GM12864 (cell line): ENCODE measurements around the gene TUBB2A.
"Not testable (repeated sequence)": the region's sequence is repeated elsewhere in the genome, so short reads cannot be mapped to it uniquely, and the experiment has no call there.

ENCODE experiments used
- DNase-seq: peaks from one replicate; pipeline ENCODE4 v3.0.0-alpha.2; 2011; ENCODE audit warnings: low read depth
- H3K4me3 ChIP-seq: 2 replicates; pipeline ENCODE4 v1.5.1; 2011; ENCODE audit warnings: mild to moderate bottlenecking, low read depth, low read length, control low read depth
- TF ChIP-seq, protein P1 (sequence below): IDR thresholded peaks from 2 replicates; pipeline ENCODE4 v1.5.1; 2011; ENCODE audit warnings: low read depth, mild to moderate bottlenecking, moderate library complexity, low read length, control low read depth, inconsistent platforms; ENCODE audit errors: missing control alignments

The TUBB2A gene

DNA sequence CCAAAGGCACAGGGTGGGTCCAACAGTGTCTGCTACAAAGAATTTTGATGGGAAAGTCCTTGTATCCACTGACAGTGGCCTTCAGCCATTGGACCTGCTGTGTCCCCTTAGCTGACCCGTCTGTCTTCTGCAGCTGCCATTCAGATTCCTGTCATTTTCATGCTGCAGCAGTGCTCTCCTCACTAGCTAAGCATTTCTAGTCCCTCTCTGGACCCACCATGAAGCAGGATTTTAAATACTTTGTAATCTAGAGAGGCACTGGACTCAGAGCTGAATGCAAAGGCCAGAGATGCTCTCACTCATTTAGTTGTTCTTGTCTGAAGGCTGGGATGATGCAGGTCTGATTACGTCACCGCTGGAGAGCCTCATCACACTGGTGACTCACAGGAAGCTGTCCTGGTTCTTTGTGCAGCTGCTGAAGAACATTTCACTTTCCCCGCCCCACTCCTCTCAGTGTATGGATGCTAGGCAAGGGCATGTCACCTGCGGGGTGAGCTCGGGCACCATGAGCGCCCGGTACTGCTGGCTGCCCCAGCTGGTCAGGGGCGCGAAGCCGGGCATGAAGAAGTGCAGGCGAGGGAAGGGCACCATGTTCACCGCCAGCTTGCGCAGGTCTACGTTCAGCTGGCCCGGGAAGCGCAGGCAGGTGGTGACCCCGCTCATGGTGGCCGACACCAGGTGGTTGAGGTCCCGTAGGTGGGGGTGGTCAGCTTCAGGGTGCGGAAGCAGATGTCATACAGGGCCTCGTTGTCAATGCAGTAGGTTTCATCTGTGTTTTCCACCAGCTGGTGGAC lies 19.4 kb upstream of the TUBB2A start:
- no peak for DNase-seq
- TF ChIP-seq, protein P1, sequence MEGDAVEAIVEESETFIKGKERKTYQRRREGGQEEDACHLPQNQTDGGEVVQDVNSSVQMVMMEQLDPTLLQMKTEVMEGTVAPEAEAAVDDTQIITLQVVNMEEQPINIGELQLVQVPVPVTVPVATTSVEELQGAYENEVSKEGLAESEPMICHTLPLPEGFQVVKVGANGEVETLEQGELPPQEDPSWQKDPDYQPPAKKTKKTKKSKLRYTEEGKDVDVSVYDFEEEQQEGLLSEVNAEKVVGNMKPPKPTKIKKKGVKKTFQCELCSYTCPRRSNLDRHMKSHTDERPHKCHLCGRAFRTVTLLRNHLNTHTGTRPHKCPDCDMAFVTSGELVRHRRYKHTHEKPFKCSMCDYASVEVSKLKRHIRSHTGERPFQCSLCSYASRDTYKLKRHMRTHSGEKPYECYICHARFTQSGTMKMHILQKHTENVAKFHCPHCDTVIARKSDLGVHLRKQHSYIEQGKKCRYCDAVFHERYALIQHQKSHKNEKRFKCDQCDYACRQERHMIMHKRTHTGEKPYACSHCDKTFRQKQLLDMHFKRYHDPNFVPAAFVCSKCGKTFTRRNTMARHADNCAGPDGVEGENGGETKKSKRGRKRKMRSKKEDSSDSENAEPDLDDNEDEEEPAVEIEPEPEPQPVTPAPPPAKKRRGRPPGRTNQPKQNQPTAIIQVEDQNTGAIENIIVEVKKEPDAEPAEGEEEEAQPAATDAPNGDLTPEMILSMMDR = no peak
- no peak overlapping the region for H3K4me3 ChIP-seq

DNA sequence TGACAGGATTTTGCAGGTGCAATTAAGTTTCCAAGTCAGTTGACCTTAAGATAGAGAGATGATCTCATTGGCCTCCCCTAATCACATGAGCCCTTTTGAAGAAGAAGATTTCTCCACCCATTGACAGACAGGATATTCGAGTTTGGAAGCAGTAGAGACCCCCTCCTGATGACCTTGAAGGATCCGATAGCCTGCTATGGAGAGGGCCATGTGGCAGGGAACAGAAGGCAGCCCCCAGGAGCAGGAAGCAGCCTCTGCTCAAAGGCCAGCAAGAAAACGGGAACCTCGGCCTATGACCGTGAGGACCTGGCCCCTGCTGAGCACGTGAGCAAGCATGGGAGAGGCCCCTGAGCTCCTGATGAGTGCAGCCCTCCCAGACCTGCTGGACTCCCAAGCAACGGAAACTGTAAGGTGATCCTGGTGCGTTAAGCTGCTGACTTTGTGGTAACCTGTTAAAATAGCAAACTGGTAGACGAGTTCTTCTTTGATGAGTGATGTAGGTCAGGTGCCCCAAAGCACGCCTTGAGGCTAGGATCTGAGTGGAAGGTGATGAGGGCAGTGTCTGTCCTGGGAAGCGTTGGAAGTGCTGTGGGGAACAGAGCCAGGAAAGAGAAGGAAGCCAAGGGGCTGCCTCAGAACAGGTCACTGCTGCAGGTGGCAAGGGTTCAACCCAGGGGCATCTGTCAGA lies 18.5 kb upstream of the TUBB2A start:
- no peak for DNase-seq
- TF ChIP-seq, protein P1 = no peak
- H3K4me3 ChIP-seq = no peak overlapping the region

DNA sequence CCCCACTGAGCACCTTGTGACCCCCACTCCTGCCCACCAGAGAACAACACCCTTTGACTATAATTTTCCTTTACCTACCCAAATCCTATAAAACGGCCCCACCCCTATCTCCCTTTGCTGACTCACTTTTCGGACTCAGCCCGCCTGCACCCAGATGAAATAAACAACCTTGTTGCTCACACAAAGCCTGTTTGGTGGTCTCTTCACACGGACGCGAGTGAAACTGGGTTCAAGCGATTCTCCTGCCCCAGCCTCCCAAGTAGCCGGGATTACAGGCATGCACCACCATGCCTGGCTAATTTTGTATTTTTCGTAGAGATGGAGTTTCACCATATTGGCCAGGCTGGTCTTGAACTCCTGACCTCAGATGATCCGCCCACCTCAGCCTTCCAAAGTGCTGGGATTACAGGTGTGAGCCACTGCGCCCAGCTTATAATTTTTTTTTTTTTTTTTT lies 16.3 kb upstream of the TUBB2A start:
- DNase-seq, H3K4me3 ChIP-seq: not testable (repeated sequence)

DNA sequence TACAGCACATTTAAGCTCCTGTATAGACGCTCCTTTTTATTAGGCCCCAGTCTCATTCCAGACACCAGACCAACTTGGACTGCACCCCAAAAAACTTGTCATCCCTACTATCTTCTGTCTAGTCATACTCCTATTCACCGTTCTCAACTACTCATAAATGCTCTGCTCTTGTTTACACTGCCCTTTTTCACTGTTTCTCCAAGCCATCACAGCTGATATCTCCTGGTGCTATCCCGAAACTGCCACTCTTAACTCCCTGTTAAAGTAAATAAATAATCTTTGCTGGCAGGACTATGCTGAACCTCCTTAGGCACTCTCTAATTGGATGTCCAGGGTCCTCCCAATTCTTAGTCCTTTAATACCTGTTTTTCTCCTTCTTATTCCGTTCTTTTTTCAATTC lies 15.4 kb upstream of the TUBB2A start:
- DNase-seq, H3K4me3 ChIP-seq: not testable (repeated sequence)

DNA sequence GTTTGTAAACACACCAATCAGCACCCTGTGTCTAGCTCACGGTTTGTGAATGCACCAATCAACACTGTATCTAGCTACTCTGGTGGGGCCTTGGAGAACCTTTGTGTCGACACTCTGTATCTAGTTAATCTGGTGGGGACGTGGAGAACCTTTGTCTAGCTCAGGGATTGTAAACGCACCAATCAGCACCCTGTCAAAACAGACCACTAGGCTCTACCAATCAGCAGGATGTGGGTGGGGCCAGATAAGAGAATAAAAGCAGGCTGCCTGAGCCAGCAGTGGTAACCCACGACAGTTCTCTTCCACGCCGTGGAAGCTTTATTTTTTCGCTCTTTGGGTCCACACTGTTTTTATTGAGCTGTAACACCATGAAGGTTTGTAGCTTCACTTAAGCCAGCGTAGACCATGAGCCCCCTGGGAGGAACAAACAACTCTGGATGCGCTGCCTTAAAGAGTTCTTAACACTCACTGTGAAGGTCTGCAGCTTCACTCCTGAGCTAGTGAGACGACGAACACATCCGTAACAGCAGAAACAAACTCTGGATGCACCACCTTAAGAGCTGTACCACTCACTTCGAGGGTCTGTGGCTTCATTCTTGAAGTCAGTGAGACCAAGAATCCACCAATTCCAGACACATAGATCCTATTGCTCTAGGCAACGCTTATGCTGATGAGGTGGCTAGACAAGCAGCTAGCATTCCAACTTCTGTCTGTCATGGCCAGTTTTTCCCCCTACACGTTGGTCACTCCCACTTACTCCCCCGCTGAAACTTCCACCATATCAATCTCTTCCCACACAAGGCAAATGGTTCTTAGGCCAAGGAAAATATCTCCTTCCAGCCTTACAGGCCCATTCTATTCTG lies 14.2 kb upstream of the TUBB2A start:
- not testable (repeated sequence) for H3K4me3 ChIP-seq, DNase-seq

DNA sequence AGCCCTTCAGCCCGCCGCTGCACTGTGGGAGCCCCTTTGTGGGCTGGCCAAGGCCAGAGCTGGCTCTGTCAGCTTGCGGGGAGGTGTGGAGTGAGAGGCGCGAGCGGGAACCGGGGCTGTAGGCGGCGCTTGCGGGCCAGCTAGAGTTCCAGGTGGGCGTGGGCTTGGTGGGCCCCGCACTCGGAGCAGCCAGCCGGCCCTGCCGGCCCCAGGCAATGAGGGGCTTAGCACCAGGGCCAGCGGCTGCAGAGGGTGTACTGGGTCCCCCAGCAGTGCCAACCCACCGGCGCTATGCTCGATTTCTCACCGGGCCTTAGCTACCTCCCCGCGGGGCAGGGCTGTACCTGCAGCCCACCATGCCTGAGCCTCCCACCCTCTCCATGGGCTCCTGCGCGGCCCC lies 13.3 kb upstream of the TUBB2A start:
- DNase-seq, H3K4me3 ChIP-seq: not testable (repeated sequence)

DNA sequence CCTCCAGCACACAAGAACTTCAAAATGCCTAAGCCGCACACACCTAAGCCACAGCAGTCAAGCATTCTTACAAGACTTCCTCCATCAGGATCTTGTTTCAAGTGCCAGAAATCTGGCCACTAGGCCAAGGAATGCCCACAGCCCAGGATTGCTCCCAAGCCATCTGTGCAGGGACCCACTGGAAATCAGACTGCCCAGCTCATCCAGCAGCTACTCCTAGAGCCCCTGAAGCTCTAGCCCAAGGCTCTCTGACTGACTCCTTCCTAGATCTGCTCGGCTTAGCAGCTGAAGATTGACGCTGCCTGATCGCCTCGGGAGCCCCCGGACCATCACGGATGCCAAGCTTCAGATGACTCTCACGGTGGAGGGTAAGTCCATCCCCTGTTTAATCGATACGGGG lies 10.7 kb upstream of the TUBB2A start:
- not testable (repeated sequence) for DNase-seq, H3K4me3 ChIP-seq

DNA sequence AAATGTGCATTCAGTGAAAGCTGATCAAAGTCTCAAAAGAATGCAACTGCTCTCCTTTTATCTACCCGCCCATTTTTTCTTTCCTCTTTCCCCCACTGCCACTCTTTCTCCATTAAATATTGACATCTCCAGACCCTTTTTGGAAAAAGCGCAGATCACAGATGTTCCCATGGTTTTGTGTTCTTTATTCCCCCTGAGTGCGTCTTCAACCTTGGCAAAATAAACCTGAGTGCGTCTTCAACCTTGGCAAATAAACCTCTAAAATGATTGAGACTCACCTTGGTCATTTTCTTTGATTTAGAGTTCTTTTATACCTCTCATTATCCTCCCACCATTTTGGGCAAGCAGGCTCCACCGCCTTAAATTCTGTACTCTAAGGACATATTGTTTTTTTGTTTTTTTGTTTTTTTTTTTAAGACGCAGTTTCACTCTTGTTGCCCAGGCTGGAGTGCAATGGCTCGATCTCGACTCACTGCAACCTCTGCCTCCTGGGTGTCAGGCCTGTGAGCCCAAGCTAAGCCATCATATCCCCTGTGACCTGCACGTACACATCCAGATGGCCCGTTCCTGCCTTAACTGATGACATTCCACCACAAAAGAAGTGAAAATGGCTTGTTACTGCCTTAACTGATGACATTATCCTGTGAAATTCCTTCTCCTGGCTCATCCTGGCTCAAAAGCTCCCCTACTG lies 9.3 kb upstream of the TUBB2A start:
- H3K4me3 ChIP-seq, DNase-seq: not testable (repeated sequence)

DNA sequence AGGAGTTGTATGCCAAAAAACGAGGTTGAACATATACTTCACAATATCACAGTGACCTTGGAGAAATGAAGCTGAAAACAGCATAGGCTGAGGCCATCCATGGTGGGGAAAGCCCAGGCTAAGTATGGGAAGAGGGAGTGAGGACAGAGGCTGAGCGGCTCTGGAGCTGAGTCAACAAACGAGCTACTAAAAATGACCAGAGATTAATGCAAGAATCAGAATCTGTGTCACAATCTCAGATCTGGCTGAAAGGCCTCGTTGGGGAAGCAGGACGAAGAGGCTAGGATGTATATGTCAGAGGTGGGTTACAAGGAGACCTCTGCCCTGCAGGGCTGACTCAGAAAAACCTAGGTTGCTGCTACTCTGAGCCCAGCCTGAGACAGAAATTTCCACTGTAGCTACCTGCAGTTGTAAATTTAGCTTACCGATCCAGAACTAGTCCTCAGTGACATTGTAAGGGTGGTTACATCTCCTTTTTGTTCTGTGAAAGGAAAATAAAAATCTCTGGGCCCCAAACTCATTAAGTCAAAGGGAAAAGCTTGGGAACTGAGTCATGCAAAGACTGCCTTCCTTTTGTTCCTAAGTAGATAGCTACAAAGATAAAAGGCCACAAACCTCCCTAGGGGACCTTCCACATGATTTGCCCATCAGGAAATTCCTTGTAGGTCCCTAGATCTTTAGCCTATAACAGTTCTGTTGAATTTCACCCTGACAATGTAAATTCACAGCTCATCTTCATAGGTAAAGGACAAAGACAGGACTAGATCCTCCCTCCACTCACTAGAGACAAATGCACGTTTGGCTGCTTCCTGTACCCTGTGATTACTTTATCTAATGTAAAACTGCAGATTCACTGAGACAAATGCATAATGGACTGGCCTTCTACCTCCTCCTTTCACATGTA lies 8.5 kb upstream of the TUBB2A start:
- no peak overlapping the region for H3K4me3 ChIP-seq
- no peak for DNase-seq
- TF ChIP-seq, protein P1 = no peak
